HG02588 (cell line): ENCODE data around the gene PUS7.
"Not testable (repeated sequence)": the region's sequence is repeated elsewhere in the genome, so short reads cannot be mapped to it uniquely, and the experiment has no call there.

Experiments
- ATAC-seq: cut with Tn5 transposase; IDR thresholded peaks from one replicate; pipeline ENCODE4 v1.9.1; 2021; ENCODE audit warnings: mild to moderate bottlenecking, moderate library complexity; ENCODE audit not compliant: unreplicated experiment

PUS7 gene

GRCh38 chr7:105497016-105497415 is 25.1 kb downstream of the PUS7 start:
- no peak for ATAC-seq

GRCh38 chr7:105496521-105496920 is 25.6 kb downstream of the PUS7 start:
- no peak for ATAC-seq

- no peak for ATAC-seq
These were observed 28.2 kb downstream of the PUS7 start for GRCh38 chr7:105493923-105494315.

- no peak for ATAC-seq
These were observed 28.7 kb downstream of the PUS7 start for GRCh38 chr7:105493196-105493922.

GRCh38 chr7:105489409-105489808 is 32.7 kb downstream of the PUS7 start:
- ATAC-seq, result no peak

- no peak for ATAC-seq
These were observed 34.2 kb downstream of the PUS7 start for GRCh38 chr7:105487579-105488571.

GRCh38 chr7:105480931-105481330 is 41.1 kb downstream of the PUS7 start:
- ATAC-seq, result no peak

GRCh38 chr7:105478606-105479005 is 43.5 kb downstream of the PUS7 start:
- no peak for ATAC-seq

GRCh38 chr7:105477908-105478307 is 44.2 kb downstream of the PUS7 start:
- ATAC-seq, result no peak

- ATAC-seq, result no peak
These were observed 48.0 kb downstream of the PUS7 start for GRCh38 chr7:105474045-105474444.

- no peak for ATAC-seq
These were observed 48.9 kb downstream of the PUS7 start for GRCh38 chr7:105473163-105473562.

GRCh38 chr7:105470846-105471245 is 51.2 kb downstream of the PUS7 start:
- ATAC-seq, result no peak

- no peak for ATAC-seq
These were observed 52.0 kb downstream of the PUS7 start for GRCh38 chr7:105470090-105470489.

- ATAC-seq, result no peak
These were observed 59.2 kb downstream of the PUS7 start for GRCh38 chr7:105462765-105463420.

GRCh38 chr7:105461518-105461917 is 60.6 kb downstream of the PUS7 start:
- ATAC-seq, result no peak

- no peak for ATAC-seq
These were observed 64.3 kb downstream of the PUS7 start for GRCh38 chr7:105457619-105458225.

GRCh38 chr7:105454921-105455320 is 67.2 kb downstream of the PUS7 start:
- ATAC-seq, result no peak

GRCh38 chr7:105454095-105454747 is 67.8 kb downstream of the PUS7 start:
- no peak for ATAC-seq

- ATAC-seq, result no peak
These were observed 70.0 kb downstream of the PUS7 start for GRCh38 chr7:105452085-105452484.

GRCh38 chr7:105450870-105451269 is 71.2 kb downstream of the PUS7 start:
- not testable (repeated sequence) for ATAC-seq
